GM18951 (cell line): ENCODE measurements around the gene SVOP.

Source experiments
- POLR2A ChIP-seq: IDR thresholded peaks from 4 replicates; pipeline ENCODE4 v1.6.1; 2011; ENCODE audit warnings: mild to moderate bottlenecking; ENCODE audit not compliant: insufficient read length, insufficient read depth; ENCODE audit errors: extremely low read depth
- in situ Hi-C: fragments of 300-500 bp; cut with MboI; formaldehyde crosslinking; loops from one replicate; pipeline ENCODE4 v1.12.0; 2022; ENCODE audit warnings: low sequenced_read_pairs, mixed read lengths, inconsistent platforms; ENCODE audit not compliant: unreplicated experiment

SVOP gene, protein sequence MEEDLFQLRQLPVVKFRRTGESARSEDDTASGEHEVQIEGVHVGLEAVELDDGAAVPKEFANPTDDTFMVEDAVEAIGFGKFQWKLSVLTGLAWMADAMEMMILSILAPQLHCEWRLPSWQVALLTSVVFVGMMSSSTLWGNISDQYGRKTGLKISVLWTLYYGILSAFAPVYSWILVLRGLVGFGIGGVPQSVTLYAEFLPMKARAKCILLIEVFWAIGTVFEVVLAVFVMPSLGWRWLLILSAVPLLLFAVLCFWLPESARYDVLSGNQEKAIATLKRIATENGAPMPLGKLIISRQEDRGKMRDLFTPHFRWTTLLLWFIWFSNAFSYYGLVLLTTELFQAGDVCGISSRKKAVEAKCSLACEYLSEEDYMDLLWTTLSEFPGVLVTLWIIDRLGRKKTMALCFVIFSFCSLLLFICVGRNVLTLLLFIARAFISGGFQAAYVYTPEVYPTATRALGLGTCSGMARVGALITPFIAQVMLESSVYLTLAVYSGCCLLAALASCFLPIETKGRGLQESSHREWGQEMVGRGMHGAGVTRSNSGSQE

DNA sequence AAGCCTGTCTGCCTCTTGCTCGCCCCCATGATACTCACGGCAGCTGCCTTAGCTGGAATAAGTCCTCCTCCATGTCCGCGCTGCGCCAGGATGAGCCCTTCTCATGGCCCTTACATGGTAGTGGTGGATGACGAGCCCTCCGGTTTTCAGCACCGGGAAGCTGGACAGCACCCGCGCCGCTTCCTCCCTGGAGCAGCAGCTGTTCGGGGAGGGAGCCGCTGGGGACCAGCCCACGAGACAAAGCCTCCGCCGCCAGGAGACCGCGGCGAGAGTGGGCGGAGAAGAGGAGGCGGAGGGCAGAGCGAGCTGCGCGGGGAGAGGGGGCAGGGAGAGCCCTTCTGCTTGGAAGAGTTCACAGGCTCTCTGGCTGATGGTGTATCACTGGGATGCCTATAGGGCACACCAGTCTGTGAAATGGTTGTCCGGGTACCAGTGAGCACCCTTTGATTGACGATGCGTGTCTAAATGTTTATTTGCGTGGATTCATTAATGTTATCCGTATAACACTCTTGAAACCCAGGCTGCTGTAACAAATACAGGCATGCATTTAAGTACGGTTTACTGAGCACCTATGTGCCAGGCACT lies at the start of gene SVOP:
SVOP (minus strand) TSS at position 273 of the 585 bp plus-strand sequence; CDS start at position 73, 200 bp downstream.
- no peak for TF ChIP-seq POLR2A
- in situ Hi-C loops, result no loop called here

DNA sequence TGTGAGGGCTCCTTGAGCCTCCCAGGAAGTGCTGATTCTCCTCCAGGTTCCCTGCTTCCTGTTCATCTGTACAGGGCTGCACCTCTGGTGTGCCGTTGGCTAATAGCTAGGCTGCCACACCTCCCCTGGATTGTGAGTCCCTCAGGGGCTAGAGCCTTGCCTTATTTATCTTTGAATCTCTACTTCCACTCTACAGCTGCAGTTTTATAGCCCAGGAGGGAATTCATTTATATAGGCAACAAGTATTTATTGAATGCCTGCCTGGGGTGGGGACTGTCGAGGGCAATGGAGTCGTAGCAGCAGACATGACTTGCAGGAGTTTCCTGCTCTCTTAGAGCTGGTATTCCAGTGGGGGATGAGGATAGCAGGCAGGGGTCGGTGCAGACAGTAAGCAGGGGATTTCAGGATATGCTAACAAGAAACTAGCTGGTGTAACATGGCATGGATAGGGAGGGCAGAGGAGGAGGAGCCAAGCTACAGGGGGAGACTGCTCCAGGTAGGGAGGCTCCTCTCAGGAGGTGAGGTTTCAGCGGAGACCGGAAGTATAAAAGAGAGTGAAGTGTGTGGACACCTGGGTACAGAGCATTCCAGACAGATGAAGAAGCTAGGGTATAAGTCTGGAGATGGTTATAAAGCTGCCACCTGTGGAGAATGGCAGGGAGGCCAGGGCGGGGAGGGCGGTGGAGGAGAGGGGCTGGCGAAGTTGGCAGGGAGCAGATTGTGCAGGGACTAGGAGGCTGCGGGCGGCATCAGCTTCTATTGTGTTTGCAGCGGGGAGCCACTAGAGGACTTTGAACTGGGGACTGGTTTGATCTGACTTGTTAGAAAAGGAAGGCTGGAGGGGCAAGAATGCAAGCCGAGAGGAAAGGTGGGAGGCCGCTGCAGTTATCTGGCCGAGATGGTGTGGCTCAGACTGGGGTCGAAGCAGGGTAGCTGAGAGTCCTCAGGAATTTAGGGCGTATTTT lies 48.7 kb upstream of the SVOP start:
- in situ Hi-C loops, result loop anchor here (25.0 kb wide), 1 partner anchor 407 kb away; no protein-coding TSS in a partner anchor
- no peak for TF ChIP-seq POLR2A

DNA sequence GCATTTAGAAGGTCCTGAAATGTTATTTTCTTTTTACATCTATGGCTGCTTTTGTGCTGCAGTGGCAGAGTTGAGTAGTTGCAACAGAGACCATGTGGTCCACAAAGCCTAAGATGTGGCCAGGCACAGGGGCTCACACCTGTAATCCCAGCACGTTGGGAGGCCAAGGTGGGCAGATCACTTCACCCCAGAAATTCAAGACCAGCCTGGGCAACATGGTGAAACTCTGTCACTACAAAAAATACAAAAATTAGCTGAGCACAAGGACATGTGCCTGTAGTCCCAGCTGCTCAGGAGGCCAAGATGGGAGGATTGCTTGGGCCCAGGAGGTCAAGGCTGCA lies 45.0 kb upstream of the SVOP start:
- in situ Hi-C loops, result loop anchor here (25.0 kb wide), 1 partner anchor 404 kb away; no protein-coding TSS in a partner anchor
- TF ChIP-seq POLR2A, result no peak

DNA sequence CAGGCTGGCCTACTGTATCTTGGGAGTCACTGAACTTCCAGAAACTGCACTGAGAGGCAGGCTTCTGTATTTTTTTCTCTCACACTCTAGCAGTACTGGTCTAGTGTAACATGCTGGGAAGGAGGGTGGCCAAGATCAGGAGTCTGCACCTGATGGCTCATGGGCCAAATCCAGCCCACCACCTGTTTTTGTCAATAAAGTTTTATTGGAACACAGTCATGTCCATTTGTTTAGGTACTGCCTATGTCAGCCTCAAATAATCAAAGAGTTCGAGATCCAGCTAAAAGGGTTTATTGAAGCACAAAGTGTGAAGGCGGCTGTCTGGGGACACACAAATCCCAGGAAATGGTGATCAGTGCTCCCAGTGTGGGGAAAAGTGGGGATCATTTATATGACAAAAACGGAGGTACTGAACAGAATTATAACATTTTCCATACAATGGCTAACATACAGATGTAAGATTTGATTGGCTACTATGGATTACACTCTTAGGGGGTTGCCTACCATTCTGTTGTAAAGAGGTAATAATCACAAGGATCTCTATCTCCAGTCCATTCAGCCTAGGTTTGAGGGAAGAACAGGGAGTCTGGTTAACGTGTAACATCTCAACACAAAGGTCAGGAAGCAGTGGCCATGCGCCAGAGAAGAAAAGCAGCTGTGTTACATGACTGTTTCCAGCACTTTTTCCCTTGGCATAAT lies 44.4 kb upstream of the SVOP start:
- no peak for TF ChIP-seq POLR2A
- in situ Hi-C loops, result loop anchor here (25.0 kb wide), 1 partner anchor 403 kb away; no protein-coding TSS in a partner anchor

DNA sequence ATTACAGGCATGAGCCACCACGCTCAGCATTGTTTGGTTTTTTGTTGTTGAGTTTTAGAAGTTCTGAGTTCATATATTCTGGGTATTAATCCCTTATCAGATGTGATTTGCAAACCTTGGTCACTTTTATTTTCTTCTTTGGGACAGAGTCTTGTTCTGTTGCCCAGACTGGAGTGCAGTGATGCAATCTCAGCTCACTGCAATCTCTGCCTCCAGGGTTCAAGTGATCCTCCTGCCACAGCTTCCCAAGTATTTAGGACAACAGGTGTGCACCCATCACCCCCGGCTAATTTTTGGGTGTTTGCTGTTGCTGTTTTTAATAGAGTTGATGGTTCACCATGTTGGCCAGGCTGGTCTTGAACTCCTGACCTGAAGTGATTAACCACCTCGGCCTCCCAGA lies 43.3 kb upstream of the SVOP start:
- TF ChIP-seq POLR2A, result no peak
- in situ Hi-C loops, result loop anchor here (25.0 kb wide), 1 partner anchor 402 kb away; no protein-coding TSS in a partner anchor

DNA sequence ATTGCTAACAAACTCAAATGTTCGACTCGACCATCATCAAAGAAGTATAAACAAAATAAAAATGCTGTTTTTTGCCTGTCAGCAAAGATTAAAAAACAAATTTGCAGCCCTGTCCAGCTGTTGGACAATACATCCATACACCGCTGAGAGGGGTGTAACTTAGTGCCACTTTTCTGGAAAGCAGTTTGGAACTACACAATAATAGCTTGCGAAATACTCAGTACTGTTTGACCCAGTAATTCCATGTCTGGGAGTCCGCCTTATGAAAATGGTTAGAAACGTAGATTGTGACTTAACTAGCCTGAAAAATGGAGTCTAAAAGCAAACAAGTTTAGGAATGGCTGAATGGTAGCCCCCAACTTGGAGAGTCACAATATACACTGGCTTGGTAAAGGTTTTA lies 37.9 kb upstream of the SVOP start:
- in situ Hi-C loops, result loop anchor here (25.0 kb wide), 1 partner anchor 396 kb away; no protein-coding TSS in a partner anchor
- no peak for TF ChIP-seq POLR2A

DNA sequence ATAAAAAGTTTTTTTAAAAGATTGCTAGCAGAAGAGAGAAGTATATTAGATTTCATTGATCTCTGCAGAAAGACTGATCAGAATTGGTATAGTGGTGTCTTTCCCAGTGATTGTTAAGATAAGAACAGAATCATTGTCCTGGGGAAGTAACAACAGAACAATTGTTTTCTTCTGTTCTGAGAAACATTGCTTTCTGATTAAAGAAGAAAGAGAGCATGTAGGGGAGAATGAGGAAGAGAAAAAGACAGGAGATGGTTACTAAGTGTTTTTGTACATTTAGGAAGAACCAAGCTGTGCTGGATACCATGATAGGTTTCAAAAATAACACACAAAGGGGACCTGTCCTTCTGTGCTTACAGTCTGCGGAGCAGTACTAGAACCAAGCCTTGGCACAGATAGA lies 36.5 kb upstream of the SVOP start:
- no peak for TF ChIP-seq POLR2A

DNA sequence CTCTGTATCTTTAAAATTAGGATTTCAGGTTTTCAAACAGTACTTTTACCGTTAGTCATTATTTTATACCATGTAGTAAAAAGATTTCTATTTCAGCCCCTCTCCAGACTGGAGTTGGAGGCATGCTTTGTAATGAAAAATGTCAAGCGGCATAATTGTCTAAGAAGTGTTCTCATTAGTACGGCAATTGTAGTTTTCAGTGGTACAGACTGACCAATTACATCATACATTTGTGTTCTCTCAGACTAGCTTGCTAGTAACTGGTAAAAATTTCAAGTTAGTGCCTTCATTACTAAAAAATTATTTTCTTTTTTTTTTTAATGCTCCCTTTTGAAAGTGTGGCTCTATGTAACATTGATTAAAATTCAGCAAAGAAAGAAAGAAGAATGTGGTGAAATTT lies 36.0 kb upstream of the SVOP start:
- in situ Hi-C loops, result loop anchor here (25.0 kb wide), 1 partner anchor 395 kb away; no protein-coding TSS in a partner anchor
- TF ChIP-seq POLR2A, result no peak

More for the DNA sequence above, 36.5 kb upstream of the SVOP start:
- in situ Hi-C loops, result loop anchor here (25.0 kb wide), 1 partner anchor 395 kb away; no protein-coding TSS in a partner anchor

DNA sequence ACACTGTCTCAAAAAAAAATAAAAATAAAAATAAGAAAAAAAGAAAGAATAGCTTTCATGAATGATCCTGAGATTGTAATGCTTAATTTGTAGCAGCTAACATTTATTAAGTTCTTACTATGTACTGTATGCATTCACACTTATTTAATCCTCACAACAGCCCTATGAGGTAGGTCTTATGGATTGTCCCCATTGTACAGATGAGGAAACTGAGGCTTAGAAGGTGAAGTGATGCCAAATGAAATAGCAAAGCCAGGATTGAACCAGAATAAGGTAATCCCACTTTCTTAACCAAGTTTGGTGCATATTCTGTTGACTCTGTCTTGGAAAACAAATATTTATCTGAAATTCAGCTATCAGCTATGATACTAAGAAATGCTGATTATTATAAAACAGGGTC lies 33.7 kb upstream of the SVOP start:
- in situ Hi-C loops, result loop anchor here (25.0 kb wide), 1 partner anchor 392 kb away; no protein-coding TSS in a partner anchor
- TF ChIP-seq POLR2A, result no peak

DNA sequence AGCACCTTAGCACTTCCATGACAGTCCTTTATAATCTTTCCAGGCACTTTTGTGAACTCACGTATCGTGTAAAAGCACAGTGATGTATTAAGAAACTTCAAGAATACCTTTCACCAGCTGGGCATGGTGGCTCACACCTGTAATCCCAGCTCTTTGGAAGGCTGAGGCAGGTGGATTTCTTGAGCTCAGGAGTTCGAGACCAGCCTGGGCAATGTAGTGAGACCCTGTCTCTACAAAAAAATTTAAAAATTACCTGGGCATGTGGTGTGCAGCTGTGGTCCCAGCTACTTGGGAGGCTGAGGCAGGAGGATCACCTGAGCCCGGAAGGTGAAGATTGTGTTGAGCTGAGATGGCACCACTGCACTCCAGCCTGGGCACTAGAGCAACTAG lies 33.3 kb upstream of the SVOP start:
- in situ Hi-C loops, result loop anchor here (25.0 kb wide), 1 partner anchor 392 kb away; no protein-coding TSS in a partner anchor

DNA sequence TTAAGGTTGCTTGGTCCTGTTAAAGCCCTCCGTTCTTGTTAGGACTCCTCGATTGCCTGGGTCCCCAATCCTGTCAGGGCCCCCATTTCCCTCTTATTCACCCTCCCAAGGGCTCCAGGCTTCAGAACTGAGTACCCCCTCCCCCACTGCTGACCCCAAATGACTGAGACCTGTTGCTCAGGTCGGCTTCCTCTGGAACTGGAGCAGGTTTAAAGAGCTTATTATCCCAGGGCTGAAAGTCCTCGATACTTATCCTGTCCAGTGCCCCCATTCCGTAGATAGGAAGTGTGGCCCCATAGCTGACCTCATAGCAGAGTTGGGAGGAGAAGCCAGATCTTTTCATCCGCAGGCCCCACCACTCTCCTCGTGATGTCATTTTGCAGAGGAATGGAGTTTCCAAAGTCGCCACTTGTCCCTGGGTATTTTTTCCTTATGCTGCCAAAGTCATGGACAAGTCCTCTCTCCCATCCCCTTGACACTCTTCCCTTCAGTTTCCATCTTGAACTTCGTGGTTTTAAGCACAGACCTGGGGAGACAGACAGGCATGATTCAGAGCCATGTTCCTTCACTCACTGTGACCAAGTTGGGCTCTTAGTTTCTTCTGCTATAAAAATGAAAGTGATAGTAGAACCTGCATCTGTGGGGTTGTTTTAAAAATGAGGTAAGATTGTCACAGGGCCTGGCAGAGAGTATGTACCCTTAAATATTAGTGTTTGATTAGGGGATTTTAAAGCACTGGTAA lies 32.7 kb upstream of the SVOP start:
- in situ Hi-C loops, result loop anchor here (25.0 kb wide), 1 partner anchor 391 kb away; no protein-coding TSS in a partner anchor
- no peak for TF ChIP-seq POLR2A
